Endothelial cell of umbilical vein (primary cell): ENCODE data around the gene PAX8. TPM values are rescaled to one million over a fixed set of nuclear protein-coding genes. Genes with fewer than 3 reads are reported as not detected.

Experiments
- BruUV-seq: library from RNA; stranded (reverse); fragments of 400-500 nt; replicated peaks from 2 replicates; lab custom pipeline; 2021; lab: Mats Ljungman, UMichigan
- CTCF ChIA-PET: fragments of 300-600, 350-600 bp; sonication (Branson Sonifier 250); formaldehyde crosslinking; loops from one replicate; lab custom pipeline; 2021; ENCODE audit warnings: antibody characterized with exemption, inconsistent platforms; lab: Charles Lee
- POLR2A ChIA-PET: fragments of 300-600, 350-600 bp; sonication (Branson Sonifier 250); formaldehyde crosslinking; loops from one replicate; lab custom pipeline; 2021; ENCODE audit warnings: antibody characterized with exemption, inconsistent platforms; lab: Charles Lee
- DNase-seq: peaks from one replicate; pipeline ENCODE4 v3.0.0-alpha.2; 2011; ENCODE audit warnings: low read depth, low spot score
- FAIRE-seq: peaks from 2 replicates; lab custom pipeline; 2011; peaks lifted over from hg19 to GRCh38; lab: Jason Lieb, UNC
- H2AFZ ChIP-seq: 2 replicates; pipeline ENCODE4 v1.6.0; 2012; ENCODE audit warnings: low read depth, low read length, control low read depth, inconsistent platforms
- H3K27ac ChIP-seq: 2 replicates; pipeline ENCODE4 v1.5.1; 2011; ENCODE audit warnings: low read depth, mild to moderate bottlenecking, control low read depth, low read length, moderate library complexity; ENCODE audit not compliant: insufficient read depth
- H3K27me3 ChIP-seq, 2 experiments: 2 replicates each; pipeline versions ENCODE4 v1.6.0 to v1.6.1; 2011; ENCODE audit warnings: low read length in 2 of 2, mixed read lengths in 1 of 2; ENCODE audit not compliant: control insufficient read depth in 2 of 2, insufficient read depth in 2 of 2
- H3K36me3 ChIP-seq, 2 experiments: 2 replicates in 1 of 2; 3 replicates in 1 of 2; pipeline ENCODE4 v1.5.1; 2011; ENCODE audit warnings: low read length in 2 of 2, mild to moderate bottlenecking in 1 of 2, moderate library complexity in 1 of 2; ENCODE audit not compliant: control insufficient read depth in 2 of 2, insufficient read depth in 2 of 2; ENCODE audit errors: extremely low read depth in 1 of 2
- H3K4me1 ChIP-seq: 3 replicates; pipeline ENCODE4 v1.5.1; 2011; ENCODE audit warnings: mild to moderate bottlenecking, low read length; ENCODE audit not compliant: control insufficient read depth, insufficient read depth; ENCODE audit errors: extremely low read depth
- H3K4me2 ChIP-seq: 2 replicates; pipeline ENCODE4 v1.6.1; 2011; ENCODE audit warnings: low read length, control low read depth, mixed read lengths; ENCODE audit not compliant: insufficient read depth
- H3K4me3 ChIP-seq, 3 experiments: fragments of 200-600 bp in 1 of 3; sonication (generic), shearing (Covaris generic) in 1 of 3; replicated peaks in 1 of 3; 2 replicates each; pipeline ENCODE4 v1.5.1; 2011 to 2016; ENCODE audit warnings: control low read depth in 3 of 3, low read length in 3 of 3, mild to moderate bottlenecking in 2 of 3, inconsistent platforms in 1 of 3, low read depth in 1 of 3, moderate library complexity in 1 of 3; ENCODE audit not compliant: insufficient read depth in 1 of 3
- H3K79me2 ChIP-seq: 2 replicates; pipeline ENCODE4 v1.6.0; 2012; ENCODE audit warnings: low read length, inconsistent platforms; ENCODE audit not compliant: control insufficient read depth, insufficient read depth
- H3K9ac ChIP-seq: replicated peaks from 2 replicates; pipeline ENCODE3; 2011; ENCODE audit warnings: low read length, control low read depth; ENCODE audit not compliant: insufficient read depth; ENCODE audit errors: extremely low read depth
- H3K9me1 ChIP-seq: replicated peaks from 3 replicates; pipeline ENCODE4 v1.6.0; 2011; ENCODE audit warnings: mild to moderate bottlenecking, low read length; ENCODE audit not compliant: control insufficient read depth, insufficient read depth; ENCODE audit errors: extremely low read depth
- H3K9me3 ChIP-seq: replicated peaks from 2 replicates; pipeline ENCODE4 v1.5.1; 2012; ENCODE audit warnings: low read length, inconsistent platforms; ENCODE audit not compliant: control insufficient read depth, insufficient read depth
- H4K20me1 ChIP-seq: replicated peaks from 2 replicates; pipeline ENCODE3; 2011; ENCODE audit warnings: mild to moderate bottlenecking, low read length; ENCODE audit not compliant: control insufficient read depth, insufficient read depth; ENCODE audit errors: extremely low read depth
- CTCF ChIP-seq, 2 donors: IDR thresholded peaks; 1 replicate in 1 of 2; 2 replicates in 1 of 2; pipeline ENCODE4 v1.5.1; 2011; ENCODE audit warnings: low read length in 2 of 2, mild to moderate bottlenecking in 2 of 2, moderate library complexity in 2 of 2, control low read depth in 1 of 2, inconsistent platforms in 1 of 2, low read depth in 1 of 2; ENCODE audit not compliant: insufficient read depth in 1 of 2; ENCODE audit errors: extremely low read depth in 1 of 2
- EZH2 ChIP-seq: IDR thresholded peaks from 2 replicates; pipeline ENCODE4 v1.6.1; 2012; ENCODE audit warnings: borderline replicate concordance, low read depth, mild to moderate bottlenecking, moderate library complexity, low read length, inconsistent platforms; ENCODE audit not compliant: severe bottlenecking
- FOS ChIP-seq: IDR thresholded peaks from 2 replicates; pipeline ENCODE4 v1.6.1; 2011; ENCODE audit warnings: mild to moderate bottlenecking, low read length, moderate library complexity, borderline replicate concordance; ENCODE audit not compliant: insufficient read depth
- GATA2 ChIP-seq: IDR thresholded peaks from 2 replicates; pipeline ENCODE4 v1.7.0; 2011; ENCODE audit warnings: low read depth, mild to moderate bottlenecking, moderate library complexity, mixed read lengths, low read length; ENCODE audit not compliant: insufficient read length, insufficient read depth
- JUN ChIP-seq: IDR thresholded peaks from 2 replicates; pipeline ENCODE4 v1.6.1; 2011; ENCODE audit warnings: borderline replicate concordance, low read depth; ENCODE audit not compliant: insufficient read length, insufficient read depth
- MAX ChIP-seq: IDR thresholded peaks from 2 replicates; pipeline ENCODE4 v1.6.1; 2011; ENCODE audit not compliant: insufficient read depth, insufficient read length
- MYC ChIP-seq: IDR thresholded peaks from one replicate; pipeline ENCODE4 v1.6.1; 2011; ENCODE audit warnings: mild to moderate bottlenecking, low read depth, low read length
- POLR2A ChIP-seq: IDR thresholded peaks from 2 replicates; pipeline ENCODE4 v1.6.1; 2012; ENCODE audit warnings: low read depth, mild to moderate bottlenecking, control low read depth, low read length
- POLR2AphosphoS5 ChIP-seq: IDR thresholded peaks from 2 replicates; pipeline ENCODE4 v1.6.1; 2012; ENCODE audit warnings: low read depth, mild to moderate bottlenecking, control low read depth, low read length, moderate library complexity; ENCODE audit not compliant: insufficient read depth
- dilution Hi-C: fragments of 300-500 bp; cut with MboI; formaldehyde crosslinking; loops from one replicate; pipeline ENCODE4 v1.15.0; 2019; ENCODE audit warnings: low sequenced_read_pairs; ENCODE audit not compliant: extremely low pct_ligation_motif_present
- intact Hi-C: fragments of 100-400 bp; cut with micrococcal nuclease; formaldehyde crosslinking; loops from one replicate; pipeline ENCODE4 v1.10.0; 2022
- polyA plus RNA-seq, 4 experiments: library from polyadenylated mRNA; depleted of rRNA in 3 of 4; stranded (reverse) in 3 of 4; unstranded in 1 of 4; fragments of >200 nt; gene quantifications; 2 replicates each; pipeline versions ENCODE4 v1.2.1 to v1.2.3, GENCODE V29; 2011 to 2012; ENCODE audit warnings: missing spikeins in 1 of 4
- total RNA-seq: library from RNA; stranded (reverse); gene quantifications from 2 replicates; pipeline ENCODE4 v1.2.3, GENCODE V29; 2021

The PAX8 gene
- total and polyA plus RNA-seq, 2 donors (not counting 3 experiments of a cell fraction or from before 2014, with no cell fraction given): 0.22 to 0.62 TPM

DNA sequence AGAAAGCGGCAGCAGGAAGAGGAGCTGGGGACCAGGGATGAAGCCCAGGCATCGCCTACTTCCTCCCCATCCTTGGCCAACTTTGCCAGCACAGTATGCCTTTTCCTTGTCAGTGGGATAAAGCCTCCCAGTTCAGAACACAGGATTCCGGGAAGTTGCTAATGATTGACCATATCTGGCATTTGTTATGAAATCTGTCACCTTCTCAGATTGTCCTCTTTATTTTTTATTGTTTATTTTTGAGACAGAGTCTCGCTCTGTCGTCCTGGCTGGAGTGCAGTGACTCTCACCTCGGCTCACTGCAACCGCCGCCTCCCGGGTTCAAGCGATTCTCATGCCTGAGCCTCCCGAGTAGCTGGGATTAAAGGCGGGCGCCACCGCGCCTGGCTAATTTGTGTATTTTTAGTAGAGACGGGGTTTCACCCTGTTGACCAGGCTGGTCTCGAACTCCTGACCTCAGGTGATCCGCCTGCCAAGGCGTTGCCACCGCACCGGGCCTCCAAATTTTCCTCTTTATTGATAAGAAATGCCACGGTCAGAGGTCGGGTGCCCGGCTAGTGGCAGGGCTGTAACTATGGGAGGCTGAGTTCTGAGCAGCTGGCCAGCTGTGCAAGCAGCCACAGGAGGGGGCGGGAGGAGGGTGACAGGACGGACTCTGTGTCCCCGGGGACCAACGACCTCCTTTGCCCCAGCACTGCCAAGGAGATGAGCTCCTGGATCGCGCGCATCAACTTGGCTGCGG, 80.5 kb downstream of the PAX8 start:
- Histone ChIP-seq H3K9me1 (no peaks in the 10 kb centered on the region), H4K20me1 (no peaks in the 10 kb centered on the region), H3K9me3 (no peaks in the 10 kb centered on the region), H3K4me2 (peak overlapping the region; percentile 85), H3K4me1 (peaks cover 6% of the 10 kb centered on the region), H3K4me3 (peak overlapping the region in 2 of 3 experiments; percentile 37 to 55), H3K79me2 (no peaks in the 10 kb centered on the region), H3K36me3 (no peaks in the 10 kb centered on the region), H3K9ac (no peak overlapping the region), H2AFZ (peak overlapping the region; percentile 99), H3K27ac (no peak overlapping the region), H3K27me3 (peaks cover 0 to 1% of the 10 kb centered on the region in 2 experiments)
- dilution Hi-C loops: no loop called here
- DNase-seq (no peak), FAIRE-seq (no peak)
- no TSS peak for BruUV-seq
- intact Hi-C loops: loop anchor here (1.0 to 2.0 kb wide), 2 partner anchors 35 to 118 kb away; no protein-coding TSS in a partner anchor
- POLR2A ChIA-PET: interaction anchor here (0.6 kb wide), 1 partner anchor 14 kb away, joined by 5 read pairs; no protein-coding TSS in a partner anchor
- CTCF ChIA-PET: interaction anchor here (0.6 to 20.2 kb wide), 42 partner anchors 8 to 192 kb away, joined by 3 to 310 read pairs (median 6); partner anchors contain the start of genes PAX8 and PSD4
- TF ChIP-seq POLR2A (no peak), EZH2 (no peak), JUN (no peak), CTCF (IDR thresholded peaks at IDR 0.05; ENCODE audit: extremely low read depth in 1 of 2, insufficient read depth in 1 of 2, low read depth in 1 of 2, low read length in 2 of 2) (no peak), MYC (no peak), GATA2 (no peak), POLR2AphosphoS5 (no peak), MAX (no peak), FOS (no peak)
